A549 (cell line): ENCODE data around the gene HS6ST3. TPM values are rescaled to one million over a fixed set of nuclear protein-coding genes. Genes with fewer than 3 reads are reported as not detected.

Experiments
- ATAC-seq, 2 experiments: fragments of 200-7000 bp in 1 of 2; fragments of >200 bp in 1 of 2; cut with Nextera tagmentation in 1 of 2; cut with Tn5 transposase in 1 of 2; 3 replicates each; pipeline versions ENCODE4 v1.8.0 to v1.9.1; 2018 to 2020; ENCODE audit warnings: mild to moderate bottlenecking in 1 of 2, moderate library complexity in 1 of 2
- CTCF ChIA-PET: fragments of 300-600 bp; sonication (Branson Sonifier 250); formaldehyde crosslinking; extraction: SDS; loops from one replicate; lab custom pipeline; 2021; ENCODE audit warnings: antibody characterized with exemption, inconsistent platforms; lab: Yijun Ruan, JAX
- POLR2A ChIA-PET: fragments of 350-600 bp; formaldehyde crosslinking; extraction: SDS; loops from one replicate; lab custom pipeline; 2021; ENCODE audit warnings: antibody characterized with exemption, inconsistent platforms; lab: Yijun Ruan, JAX
- DNase-seq, 2 experiments: peaks; one replicate each; pipeline versions ENCODE4 v3.0.0 to v3.0.0-alpha.2; 2011 to 2016; ENCODE audit warnings: low read depth in 1 of 2, low spot score in 1 of 2
- FAIRE-seq: peaks from 2 replicates; lab custom pipeline; 2011; peaks lifted over from hg19 to GRCh38; lab: Jason Lieb, UNC
- H3K27ac ChIP-seq, 2 experiments: fragments of >200 bp; sonication (Bioruptor Twin); formaldehyde crosslinking; 3 replicates each; pipeline ENCODE4 v1.5.1; 2016 to 2017
- H3K4me1 ChIP-seq: fragments of >200 bp; sonication (Bioruptor Twin); formaldehyde crosslinking; 3 replicates; pipeline ENCODE4 v1.6.1; 2016
- H3K4me2 ChIP-seq: fragments of >200 bp; sonication (Bioruptor Twin); formaldehyde crosslinking; 3 replicates; pipeline ENCODE4 v1.6.1; 2016
- H3K4me3 ChIP-seq: fragments of >200 bp; sonication (Bioruptor Twin); formaldehyde crosslinking; 3 replicates; pipeline ENCODE4 v1.5.1; 2016
- H3K9me3 ChIP-seq: fragments of >200 bp; sonication (Bioruptor Twin); formaldehyde crosslinking; 3 replicates; pipeline ENCODE4 v1.6.1; 2016
- CBX2 ChIP-seq: fragments of 200-600 bp; sonication (generic); IDR thresholded peaks from 2 replicates; pipeline ENCODE4 v1.6.1; 2016; ENCODE audit warnings: low read depth, mild to moderate bottlenecking, borderline replicate concordance
- CEBPB ChIP-seq, 2 experiments: fragments of >200 bp in 1 of 2; sonication (Bioruptor Twin) in 1 of 2; formaldehyde crosslinking in 1 of 2; IDR thresholded peaks; 2 replicates each; pipeline ENCODE4 v1.6.1; 2012 to 2016
- GATA3 ChIP-seq: IDR thresholded peaks from 2 replicates; pipeline ENCODE4 v1.6.1; 2012; ENCODE audit warnings: borderline replicate concordance
- HOXB13 ChIP-seq: fragments of 250-450 bp; sonication (Bioruptor Pico); IDR thresholded peaks from 2 replicates; pipeline ENCODE4 v1.5.0; 2020; ENCODE audit warnings: low read depth, mild to moderate bottlenecking, moderate library complexity
- KDM1A ChIP-seq: fragments of 200-600 bp; sonication (generic); IDR thresholded peaks from 2 replicates; pipeline ENCODE4 v1.6.1; 2016; ENCODE audit warnings: low read depth, mild to moderate bottlenecking
- MAFK ChIP-seq: fragments of 450-650 bp; IDR thresholded peaks from 2 replicates; pipeline ENCODE4 v1.6.1; 2014; ENCODE audit not compliant: partially characterized antibody
- MAZ ChIP-seq: fragments of 150-350 bp; IDR thresholded peaks from 2 replicates; pipeline ENCODE4 v1.6.1; 2014; ENCODE audit warnings: antibody characterized with exemption, low read depth, low read length, borderline replicate concordance
- NR3C1 ChIP-seq: fragments of >200 bp; sonication (Bioruptor Twin); formaldehyde crosslinking; IDR thresholded peaks from 3 replicates; pipeline ENCODE4 v1.6.1; 2017
- POLR2A ChIP-seq: IDR thresholded peaks from 2 replicates; pipeline ENCODE4 v1.6.1; 2012; ENCODE audit warnings: mild to moderate bottlenecking, low read length
- RCOR1 ChIP-seq: fragments of 150-350 bp; IDR thresholded peaks from 2 replicates; pipeline ENCODE4 v1.6.1; 2014; ENCODE audit warnings: antibody characterized with exemption, low read length, low read depth
- RFX5 ChIP-seq: fragments of 450-650 bp; IDR thresholded peaks from 2 replicates; pipeline ENCODE4 v1.7.1; 2014; ENCODE audit warnings: antibody characterized with exemption, mild to moderate bottlenecking, moderate library complexity
- SREBF2 ChIP-seq: fragments of 450-650 bp; IDR thresholded peaks from 2 replicates; pipeline ENCODE4 v1.6.1; 2014; ENCODE audit warnings: mild to moderate bottlenecking, moderate library complexity
- ZC3H11A ChIP-seq: fragments of 450-650 bp; IDR thresholded peaks from 2 replicates; pipeline ENCODE4 v1.6.1; 2014; ENCODE audit warnings: antibody characterized with exemption, mild to moderate bottlenecking
- WGBS: methylation state at CpG from one replicate; pipeline ENCODE4 v1.1.6; 2017; ENCODE audit errors: missing lambda C conversion rate; 5-methylcytosine and 5-hydroxymethylcytosine counted together
- polyA plus RNA-seq, 4 experiments: library from polyadenylated mRNA; depleted of rRNA in 3 of 4; stranded (reverse); fragments of >200 nt; fragmentation: RNase III in 1 of 4; extraction: RNeasy Plus Mini Kit Qiagen cat#74134 plus additional on column Dnase treatment in 1 of 4; gene quantifications; 2 replicates in 3 of 4; 3 replicates in 1 of 4; pipeline ENCODE4 v1.2.3, GENCODE V29; 2011 to 2017
- TF ChIP-seq, protein P1 (sequence below): fragments of 150-350 bp; IDR thresholded peaks from 2 replicates; pipeline ENCODE4 v1.6.1; 2014; ENCODE audit warnings: low read depth, mild to moderate bottlenecking, low read length
- TF ChIP-seq, protein P2 (sequence below): fragments of 250-450 bp; sonication (Bioruptor Pico); IDR thresholded peaks from 2 replicates; pipeline ENCODE4 v1.5.0; 2020; ENCODE audit warnings: low read depth, mild to moderate bottlenecking, moderate library complexity
- TF ChIP-seq, protein P3 (sequence below): fragments of 200-600 bp; sonication (generic); IDR thresholded peaks from 2 replicates; pipeline ENCODE4 v1.6.1; 2016; ENCODE audit warnings: antibody characterized with exemption, mild to moderate bottlenecking, moderate library complexity
- TF ChIP-seq, protein P4 (sequence below): fragments of 250-450 bp; sonication (Bioruptor Pico); IDR thresholded peaks from 2 replicates; pipeline ENCODE4 v1.5.0; 2021; ENCODE audit warnings: mild to moderate bottlenecking, moderate library complexity, borderline replicate concordance
- TF ChIP-seq, protein P5 (sequence below): IDR thresholded peaks from 2 replicates; pipeline ENCODE4 v1.6.1; 2012
- TF ChIP-seq, protein P6 (sequence below): fragments of >200 bp; sonication (Bioruptor Twin); formaldehyde crosslinking; IDR thresholded peaks from 2 replicates; pipeline ENCODE4 v1.6.1; 2016

HS6ST3 gene
- polyA plus RNA-seq, 2 of the 4 experiments (the other 2 are of a cell fraction) = not detected

DNA sequence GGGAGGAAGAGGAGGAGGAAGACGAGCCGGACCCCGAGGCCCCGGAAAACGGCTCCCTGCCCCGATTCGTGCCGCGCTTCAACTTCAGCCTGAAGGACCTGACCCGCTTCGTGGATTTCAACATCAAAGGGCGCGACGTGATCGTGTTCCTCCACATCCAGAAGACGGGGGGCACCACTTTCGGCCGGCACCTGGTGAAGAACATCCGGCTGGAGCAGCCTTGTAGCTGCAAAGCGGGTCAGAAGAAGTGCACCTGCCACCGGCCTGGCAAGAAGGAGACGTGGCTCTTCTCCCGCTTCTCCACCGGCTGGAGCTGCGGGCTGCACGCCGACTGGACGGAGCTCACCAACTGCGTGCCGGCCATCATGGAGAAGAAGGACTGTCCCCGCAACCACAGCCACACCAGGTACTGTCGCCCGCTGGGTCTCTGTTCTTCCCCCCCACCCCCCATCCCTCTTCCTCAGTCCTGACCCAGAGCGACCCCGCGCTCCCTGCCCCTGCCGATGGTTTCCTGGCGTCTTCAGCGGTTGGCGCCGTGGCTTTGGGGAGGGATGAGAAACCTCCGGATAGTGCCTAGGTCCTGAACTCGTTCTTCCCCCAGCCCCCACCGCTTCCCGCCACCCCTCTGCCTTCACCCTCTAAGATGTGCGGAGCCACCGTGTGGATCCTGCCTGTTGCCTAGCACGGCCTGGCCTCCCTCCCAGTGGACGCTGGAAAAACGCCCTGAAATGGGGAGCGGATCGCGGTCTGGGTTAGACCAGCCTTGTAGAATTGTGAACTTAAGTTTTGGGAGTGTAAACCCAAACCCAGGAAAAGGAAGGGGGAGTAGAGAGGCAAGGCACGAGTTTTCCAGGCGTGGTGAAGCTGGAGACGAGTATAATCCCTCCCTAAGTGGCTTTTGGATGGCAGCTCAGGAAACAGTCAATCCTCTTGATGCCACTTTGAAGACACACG, 1.5 kb downstream of the HS6ST3 start:
- ChIA-PET POLR2A (no interaction called here), CTCF (no interaction called here)
- H3K9me3 ChIP-seq = no peaks in the 10 kb centered on the region
- no peak overlapping the region for H3K27ac ChIP-seq
- peaks cover 4% of the 10 kb centered on the region; the same call in 2 of the 3 replicates for H3K4me1 ChIP-seq
- peak overlapping the region; percentile 57 for H3K4me3 ChIP-seq
- no peak for DNase-seq
- H3K4me2 ChIP-seq = peak overlapping the region; percentile 98
- 23% methylated on average over 13 of the region's 57 CpGs for WGBS
- FAIRE-seq = no peak
- ATAC-seq = peak; percentile 40 to 60; a peak in 3 of 6 replicates
- TF ChIP-seq MAFK (no peak), HOXB13 (CRISPR knock-in tag) (no peak), POLR2A (no peak), GATA3 (no peak), KDM1A (no peak), ZC3H11A (no peak), NR3C1 (no peak), RFX5 (no peak), MAZ (no peak), CBX2 (no peak), SREBF2 (no peak), CEBPB (IDR thresholded peaks at IDR 0.05) (no peak), RCOR1 (no peak)
- TF ChIP-seq, protein P1, sequence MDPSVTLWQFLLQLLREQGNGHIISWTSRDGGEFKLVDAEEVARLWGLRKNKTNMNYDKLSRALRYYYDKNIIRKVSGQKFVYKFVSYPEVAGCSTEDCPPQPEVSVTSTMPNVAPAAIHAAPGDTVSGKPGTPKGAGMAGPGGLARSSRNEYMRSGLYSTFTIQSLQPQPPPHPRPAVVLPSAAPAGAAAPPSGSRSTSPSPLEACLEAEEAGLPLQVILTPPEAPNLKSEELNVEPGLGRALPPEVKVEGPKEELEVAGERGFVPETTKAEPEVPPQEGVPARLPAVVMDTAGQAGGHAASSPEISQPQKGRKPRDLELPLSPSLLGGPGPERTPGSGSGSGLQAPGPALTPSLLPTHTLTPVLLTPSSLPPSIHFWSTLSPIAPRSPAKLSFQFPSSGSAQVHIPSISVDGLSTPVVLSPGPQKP = no peak
- TF ChIP-seq, protein P2, sequence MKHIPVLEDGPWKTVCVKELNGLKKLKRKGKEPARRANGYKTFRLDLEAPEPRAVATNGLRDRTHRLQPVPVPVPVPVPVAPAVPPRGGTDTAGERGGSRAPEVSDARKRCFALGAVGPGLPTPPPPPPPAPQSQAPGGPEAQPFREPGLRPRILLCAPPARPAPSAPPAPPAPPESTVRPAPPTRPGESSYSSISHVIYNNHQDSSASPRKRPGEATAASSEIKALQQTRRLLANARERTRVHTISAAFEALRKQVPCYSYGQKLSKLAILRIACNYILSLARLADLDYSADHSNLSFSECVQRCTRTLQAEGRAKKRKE = no peak
- TF ChIP-seq, protein P3, sequence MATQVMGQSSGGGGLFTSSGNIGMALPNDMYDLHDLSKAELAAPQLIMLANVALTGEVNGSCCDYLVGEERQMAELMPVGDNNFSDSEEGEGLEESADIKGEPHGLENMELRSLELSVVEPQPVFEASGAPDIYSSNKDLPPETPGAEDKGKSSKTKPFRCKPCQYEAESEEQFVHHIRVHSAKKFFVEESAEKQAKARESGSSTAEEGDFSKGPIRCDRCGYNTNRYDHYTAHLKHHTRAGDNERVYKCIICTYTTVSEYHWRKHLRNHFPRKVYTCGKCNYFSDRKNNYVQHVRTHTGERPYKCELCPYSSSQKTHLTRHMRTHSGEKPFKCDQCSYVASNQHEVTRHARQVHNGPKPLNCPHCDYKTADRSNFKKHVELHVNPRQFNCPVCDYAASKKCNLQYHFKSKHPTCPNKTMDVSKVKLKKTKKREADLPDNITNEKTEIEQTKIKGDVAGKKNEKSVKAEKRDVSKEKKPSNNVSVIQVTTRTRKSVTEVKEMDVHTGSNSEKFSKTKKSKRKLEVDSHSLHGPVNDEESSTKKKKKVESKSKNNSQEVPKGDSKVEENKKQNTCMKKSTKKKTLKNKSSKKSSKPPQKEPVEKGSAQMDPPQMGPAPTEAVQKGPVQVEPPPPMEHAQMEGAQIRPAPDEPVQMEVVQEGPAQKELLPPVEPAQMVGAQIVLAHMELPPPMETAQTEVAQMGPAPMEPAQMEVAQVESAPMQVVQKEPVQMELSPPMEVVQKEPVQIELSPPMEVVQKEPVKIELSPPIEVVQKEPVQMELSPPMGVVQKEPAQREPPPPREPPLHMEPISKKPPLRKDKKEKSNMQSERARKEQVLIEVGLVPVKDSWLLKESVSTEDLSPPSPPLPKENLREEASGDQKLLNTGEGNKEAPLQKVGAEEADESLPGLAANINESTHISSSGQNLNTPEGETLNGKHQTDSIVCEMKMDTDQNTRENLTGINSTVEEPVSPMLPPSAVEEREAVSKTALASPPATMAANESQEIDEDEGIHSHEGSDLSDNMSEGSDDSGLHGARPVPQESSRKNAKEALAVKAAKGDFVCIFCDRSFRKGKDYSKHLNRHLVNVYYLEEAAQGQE = no peak
- TF ChIP-seq, protein P4, sequence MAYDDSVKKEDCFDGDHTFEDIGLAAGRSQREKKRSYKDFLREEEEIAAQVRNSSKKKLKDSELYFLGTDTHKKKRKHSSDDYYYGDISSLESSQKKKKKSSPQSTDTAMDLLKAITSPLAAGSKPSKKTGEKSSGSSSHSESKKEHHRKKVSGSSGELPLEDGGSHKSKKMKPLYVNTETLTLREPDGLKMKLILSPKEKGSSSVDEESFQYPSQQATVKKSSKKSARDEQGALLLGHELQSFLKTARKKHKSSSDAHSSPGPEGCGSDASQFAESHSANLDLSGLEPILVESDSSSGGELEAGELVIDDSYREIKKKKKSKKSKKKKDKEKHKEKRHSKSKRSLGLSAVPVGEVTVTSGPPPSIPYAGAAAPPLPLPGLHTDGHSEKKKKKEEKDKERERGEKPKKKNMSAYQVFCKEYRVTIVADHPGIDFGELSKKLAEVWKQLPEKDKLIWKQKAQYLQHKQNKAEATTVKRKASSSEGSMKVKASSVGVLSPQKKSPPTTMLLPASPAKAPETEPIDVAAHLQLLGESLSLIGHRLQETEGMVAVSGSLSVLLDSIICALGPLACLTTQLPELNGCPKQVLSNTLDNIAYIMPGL (CRISPR knock-in tag) = no peak
- TF ChIP-seq, protein P5, sequence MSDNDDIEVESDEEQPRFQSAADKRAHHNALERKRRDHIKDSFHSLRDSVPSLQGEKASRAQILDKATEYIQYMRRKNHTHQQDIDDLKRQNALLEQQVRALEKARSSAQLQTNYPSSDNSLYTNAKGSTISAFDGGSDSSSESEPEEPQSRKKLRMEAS = no peak
- TF ChIP-seq, protein P6, sequence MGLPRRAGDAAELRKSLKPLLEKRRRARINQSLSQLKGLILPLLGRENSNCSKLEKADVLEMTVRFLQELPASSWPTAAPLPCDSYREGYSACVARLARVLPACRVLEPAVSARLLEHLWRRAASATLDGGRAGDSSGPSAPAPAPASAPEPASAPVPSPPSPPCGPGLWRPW = no peak
- TF ChIP-seq, all 56 proteins: peak for 0
